Hematopoietic multipotent progenitor cell treated with erythropoietin and hydrocortisone succinate and interleukin-3 and kit ligand, for 4 days (in vitro differentiated cells): ENCODE measurements around the gene KCTD12.

Experiments used
- DNase-seq: peaks from one replicate; pipeline ENCODE4 v3.0.0-alpha.2; 2015

KCTD12 gene

DNA sequence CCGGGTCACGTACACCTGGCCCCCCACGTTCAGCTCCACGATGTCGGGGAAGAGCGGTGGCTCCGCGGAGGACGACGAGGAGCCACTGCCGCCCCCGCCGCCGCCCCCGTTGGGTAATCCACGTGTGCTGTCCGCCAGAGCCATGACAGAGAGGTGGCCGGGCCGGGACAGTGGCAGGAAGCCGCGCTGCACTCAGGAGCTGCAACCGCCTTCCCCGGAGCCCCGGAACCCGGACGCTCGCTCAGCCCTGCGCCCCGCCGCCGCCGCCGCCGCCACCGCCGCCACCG, 257 bp downstream of the KCTD12 start:
- no peak for DNase-seq

DNA sequence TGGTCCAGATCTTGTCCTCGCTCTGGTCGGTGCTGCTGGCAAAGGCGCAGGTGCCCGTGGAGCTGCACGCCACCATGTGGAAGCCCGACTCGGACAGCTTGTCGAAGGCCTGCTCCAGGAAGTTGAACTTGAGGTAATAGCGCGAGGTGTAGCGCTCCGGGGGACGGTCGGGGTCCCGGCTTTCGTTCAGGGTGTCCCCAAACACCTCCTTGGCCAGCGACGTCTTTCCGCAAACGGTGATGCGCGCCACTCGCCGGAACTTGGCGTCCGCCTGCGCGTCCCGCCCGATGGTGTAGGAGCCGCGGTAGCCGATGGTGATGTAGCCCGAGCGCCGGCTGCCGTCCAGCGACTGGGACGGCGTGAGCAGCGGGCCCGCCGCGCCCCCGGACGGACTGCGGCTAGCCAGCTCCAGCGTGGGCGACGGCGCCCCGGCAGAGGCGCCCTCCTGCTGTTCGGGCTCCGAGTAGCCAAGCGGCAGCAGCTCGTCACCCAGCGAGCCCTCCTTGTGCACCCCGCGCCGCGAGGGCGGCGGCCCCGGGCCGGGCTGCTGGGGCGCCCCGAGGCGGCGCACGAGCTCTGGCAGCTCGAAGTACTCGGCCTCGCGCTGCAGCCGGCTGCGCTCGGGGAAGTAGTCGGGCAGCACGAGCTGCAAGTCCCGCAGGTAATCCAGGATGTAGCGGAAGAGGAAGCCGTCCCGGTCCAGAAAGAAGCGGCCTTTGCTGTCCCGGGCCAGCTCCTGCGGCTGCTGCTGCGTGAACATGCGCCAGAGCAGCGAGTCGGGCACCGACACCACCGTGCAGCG, 801 bp downstream of the KCTD12 start:
- DNase-seq = peak; percentile 69

DNA sequence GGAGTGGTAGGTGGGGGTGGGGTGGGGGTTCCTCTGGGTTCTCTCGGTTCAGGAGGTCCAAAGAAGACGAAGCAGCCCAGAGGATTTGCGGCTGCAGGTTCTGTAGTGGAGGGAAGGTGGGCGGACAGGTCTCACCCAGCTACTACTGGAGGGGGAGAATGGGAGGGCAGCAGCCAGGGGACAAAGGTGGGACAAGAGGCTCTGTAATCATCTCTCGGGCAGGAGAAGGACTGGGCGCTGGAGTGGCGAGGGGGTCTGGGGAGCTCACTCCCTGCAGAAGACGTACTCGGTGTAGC, 1.4 kb downstream of the KCTD12 start:
- no peak for DNase-seq

DNA sequence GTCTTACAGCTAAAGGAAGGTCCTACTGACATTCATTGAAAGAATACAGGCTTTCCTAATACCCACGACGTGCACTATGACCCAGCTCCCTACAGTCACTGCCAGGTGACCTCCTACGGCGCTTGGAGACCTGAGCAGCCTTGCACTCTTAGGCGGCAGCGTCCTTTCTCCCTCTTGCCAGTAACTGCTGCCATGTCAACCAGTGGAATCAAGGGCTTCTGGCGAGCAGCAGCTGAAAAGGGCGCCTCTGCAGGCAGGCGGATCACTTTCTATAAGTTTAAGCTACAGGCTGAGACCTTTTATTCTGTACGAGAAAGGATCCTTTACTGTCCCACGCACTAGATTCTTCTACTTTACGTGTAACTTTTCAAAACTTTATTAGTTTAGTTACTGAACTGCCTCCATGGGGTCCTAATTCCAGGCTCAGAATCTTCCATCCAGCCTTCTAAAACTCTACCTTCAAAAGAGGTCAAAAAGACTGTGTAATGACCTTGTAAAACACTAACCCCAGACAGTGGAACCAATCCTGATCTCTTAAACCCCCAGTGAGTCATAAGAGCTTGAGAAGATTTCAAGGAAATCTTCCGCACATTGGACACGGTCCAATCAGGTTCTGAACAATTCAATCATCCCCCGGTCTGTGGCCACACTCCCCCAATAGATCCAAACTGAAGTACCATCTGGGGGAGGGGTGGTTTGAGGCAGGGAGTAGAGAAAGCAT, 1.9 kb downstream of the KCTD12 start:
- DNase-seq = no peak

DNA sequence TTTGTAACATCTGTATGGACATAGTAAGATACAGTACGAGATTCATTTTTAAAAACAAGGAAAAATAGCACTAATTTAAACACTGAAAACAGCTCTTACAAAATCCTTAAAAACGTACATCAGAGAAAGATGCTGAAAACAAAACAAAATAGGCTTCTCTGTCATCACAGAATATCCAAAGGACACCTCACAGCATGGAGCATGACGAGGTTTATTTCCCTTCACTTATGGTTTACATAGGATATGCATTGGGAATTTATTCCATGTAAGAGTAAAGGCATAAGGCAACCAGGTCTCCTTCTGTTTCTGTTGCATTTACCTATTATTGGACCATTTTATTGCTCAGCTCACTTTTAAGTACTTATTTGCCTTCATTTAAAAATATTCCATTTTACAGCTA, 3.0 kb downstream of the KCTD12 start:
- no peak for DNase-seq

DNA sequence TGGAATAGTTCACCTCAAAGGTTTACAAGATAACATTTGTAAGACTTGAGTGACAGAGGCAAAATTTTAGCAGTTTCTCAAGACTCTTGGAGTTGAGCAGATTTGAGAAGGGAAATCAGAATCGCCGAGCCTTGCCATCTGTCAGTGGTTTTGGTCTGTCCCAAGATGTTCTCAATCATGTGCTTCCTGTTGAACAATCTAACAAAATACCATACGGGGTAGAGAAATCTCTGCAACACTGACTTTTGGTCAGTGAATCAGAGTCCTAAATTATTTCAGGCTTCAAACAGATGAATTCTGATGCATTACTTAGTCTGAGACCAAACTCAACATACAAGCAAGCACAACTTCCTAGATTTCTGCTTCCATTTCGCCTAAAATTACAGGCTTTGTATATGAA, 3.8 kb downstream of the KCTD12 start:
- peak; percentile 79 for DNase-seq

DNA sequence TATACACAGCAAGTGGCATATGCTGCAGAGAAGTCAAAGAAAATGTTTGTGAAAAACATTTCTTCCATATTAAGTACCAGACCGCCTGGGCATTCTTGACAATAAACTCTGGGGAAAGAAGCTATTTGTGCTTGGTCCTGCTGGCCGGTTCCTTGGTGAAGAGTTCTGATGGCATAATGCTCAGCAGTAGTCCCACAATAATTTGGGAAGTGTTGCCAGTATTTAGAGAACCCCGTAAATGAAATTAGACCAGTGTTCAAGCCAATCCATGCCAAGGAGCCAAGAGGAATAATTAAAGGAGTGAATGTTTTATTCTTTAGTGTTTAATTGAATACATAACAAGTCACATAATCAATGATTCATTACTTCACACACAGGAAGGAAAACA, 6.3 kb downstream of the KCTD12 start:
- no peak for DNase-seq

DNA sequence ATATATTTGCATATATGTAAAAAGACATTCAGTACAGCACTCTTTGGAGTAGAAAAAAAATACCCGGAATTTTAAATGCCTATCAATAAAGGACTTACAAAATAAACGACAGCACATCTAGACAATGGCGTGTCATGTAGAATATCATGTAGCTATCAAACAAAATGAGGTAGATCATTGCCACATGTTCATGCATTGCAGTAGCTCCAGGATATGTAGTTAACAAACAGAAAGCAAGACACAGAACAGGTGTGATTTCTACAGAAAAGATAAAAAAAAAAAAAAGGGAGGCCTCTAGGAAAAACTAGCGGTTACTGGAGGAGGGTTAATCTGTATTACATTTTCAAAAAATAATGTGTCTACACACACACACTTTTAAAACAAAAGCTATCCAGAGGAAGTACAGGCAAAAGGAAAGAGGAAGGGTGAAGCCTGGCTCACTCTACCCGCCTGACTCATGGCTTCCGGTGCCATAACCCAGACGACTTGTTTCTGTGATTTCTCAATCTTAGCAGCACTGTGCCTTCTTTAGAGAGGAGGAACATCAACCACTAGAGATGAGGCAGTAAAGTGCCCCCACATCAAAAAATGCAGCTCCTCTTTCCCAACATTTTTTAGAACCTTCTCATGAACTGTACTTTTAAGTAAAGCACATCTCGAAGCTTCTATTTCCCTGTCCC, 6.9 kb downstream of the KCTD12 start:
- peak; percentile 90 for DNase-seq

DNA sequence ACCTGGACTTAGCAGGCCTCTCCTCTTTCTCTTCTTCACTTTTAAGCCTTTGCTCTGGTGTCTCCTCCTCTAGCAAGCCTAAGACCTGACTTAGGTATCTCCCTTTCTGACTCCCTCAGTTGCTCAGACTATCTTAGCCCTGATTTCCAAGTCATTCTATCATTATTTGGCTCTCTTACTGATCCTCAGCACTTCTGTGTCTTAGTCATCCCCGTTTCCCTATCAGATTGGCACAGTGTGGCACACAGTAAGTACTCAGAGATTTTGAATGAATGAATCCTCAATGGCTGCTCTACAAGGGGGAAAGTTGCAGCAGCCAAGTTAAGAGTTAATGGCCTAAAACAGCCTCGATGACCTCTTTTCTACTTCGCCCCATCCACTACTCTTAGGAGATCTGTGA, 8.2 kb downstream of the KCTD12 start:
- no peak for DNase-seq

DNA sequence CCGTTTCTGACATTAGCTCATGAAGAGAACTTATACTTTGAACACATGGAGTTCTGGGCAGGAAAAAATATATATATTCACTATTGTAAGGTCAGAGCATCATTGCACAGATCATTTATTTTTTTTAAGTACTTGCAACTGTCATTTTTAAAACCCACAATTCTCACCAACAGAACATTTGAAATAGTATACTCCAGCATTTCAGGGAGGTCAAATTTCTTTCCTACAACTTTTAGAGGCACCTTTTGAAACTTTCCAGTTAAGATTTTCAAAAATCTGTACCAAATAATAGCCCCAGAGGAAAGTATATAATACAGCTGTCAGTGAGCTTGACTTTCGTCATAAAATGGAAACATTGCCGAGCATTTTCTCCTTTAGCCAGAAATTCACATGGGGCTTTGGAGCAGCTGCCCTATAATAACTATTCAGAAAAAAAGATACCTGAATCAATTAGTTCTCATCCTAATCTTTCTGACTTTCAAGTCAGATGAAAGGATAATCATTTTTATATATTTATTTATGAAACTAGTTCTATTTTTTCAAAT, 10.9 kb downstream of the KCTD12 start:
- DNase-seq = no peak

DNA sequence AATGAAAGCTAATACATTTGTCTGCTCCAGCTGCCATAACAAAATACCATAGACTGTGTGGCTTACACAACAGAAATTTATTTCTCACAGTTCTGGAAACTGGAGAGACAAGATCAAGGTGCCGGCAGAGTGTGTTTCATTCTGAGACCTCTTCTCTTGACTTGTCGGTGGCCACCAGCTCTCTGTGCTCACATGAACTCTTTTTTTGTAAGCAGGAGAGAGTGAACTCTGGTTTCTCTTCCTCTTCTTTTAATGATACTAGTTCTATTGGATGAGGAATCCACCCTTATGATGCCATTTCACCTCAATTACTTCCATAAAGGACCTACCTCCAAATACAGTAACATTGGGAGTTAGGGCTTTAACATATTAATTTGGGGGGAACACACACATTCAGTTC, 11.7 kb downstream of the KCTD12 start:
- no peak for DNase-seq

DNA sequence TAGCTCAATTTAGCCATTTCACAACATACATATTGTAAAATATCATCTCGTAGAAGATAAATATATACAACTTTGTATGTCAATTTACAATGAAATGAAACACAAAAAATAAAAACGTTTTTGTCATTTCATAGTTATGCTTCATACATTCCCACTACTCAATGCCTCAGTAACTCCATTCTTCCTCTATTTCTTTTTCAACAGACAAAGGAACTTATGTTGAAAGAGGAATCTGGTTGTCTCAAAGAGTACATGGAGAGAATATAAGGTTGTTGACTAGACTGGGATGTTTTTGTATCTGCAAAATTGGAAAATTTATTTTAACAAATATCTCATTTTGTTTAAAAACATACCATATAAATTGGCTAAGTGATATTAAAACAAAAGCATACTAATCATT, 12.8 kb downstream of the KCTD12 start:
- DNase-seq = no peak

DNA sequence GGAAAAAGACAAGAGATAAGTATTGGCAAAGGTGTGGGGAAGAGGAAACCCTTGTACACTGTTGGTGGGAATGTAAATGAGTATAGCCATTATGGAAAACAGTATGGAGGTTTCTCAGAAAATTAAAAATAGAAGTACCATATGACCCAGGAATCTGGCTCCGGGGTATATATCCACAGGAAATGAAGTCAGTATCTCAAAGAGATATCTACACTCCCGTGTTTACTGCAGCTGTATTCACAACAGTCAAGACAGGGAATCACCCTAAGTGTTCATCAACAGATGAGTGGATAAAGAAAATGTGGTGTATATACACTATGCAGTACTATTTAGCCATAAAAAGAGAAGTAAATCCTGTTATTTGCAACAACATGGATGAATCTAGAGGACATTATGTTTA, 13.5 kb downstream of the KCTD12 start:
- no peak for DNase-seq

DNA sequence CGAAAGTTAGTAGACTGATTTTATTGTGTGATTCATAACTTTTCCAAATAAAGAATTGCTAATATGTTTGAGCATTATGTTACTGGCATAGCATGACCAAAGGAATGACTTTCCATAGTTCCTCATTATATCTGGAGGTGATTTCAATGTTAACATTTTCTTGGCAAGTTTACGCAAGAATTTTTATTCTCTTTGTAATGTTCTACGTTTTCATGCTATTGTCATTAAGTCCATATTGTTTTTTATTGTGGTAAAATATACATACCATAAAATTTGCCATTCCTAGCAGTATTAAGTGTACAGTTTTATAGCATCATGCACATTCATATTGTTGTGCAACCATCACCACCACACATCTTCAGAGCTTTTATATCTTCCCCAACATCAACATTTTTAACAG, 14.8 kb downstream of the KCTD12 start:
- DNase-seq = peak; percentile 27

DNA sequence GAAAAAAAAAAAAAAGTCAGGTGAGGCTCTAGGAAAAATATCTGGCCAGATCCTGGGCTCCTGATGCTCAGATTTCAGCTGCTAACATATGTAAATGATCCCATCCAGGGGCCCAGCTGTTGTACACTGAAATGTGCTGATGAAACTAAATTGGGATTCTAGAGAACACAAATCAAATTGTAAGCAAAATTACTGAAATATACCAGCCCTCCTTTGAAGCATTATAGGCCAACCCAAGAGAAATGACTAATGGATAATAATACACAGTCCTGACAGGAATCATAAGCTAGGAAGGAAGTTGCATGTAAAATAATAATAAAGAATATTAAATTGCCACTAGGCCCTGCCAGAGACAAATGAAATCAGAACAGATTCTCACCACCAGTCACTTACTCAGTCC, 17.8 kb downstream of the KCTD12 start:
- no peak for DNase-seq

DNA sequence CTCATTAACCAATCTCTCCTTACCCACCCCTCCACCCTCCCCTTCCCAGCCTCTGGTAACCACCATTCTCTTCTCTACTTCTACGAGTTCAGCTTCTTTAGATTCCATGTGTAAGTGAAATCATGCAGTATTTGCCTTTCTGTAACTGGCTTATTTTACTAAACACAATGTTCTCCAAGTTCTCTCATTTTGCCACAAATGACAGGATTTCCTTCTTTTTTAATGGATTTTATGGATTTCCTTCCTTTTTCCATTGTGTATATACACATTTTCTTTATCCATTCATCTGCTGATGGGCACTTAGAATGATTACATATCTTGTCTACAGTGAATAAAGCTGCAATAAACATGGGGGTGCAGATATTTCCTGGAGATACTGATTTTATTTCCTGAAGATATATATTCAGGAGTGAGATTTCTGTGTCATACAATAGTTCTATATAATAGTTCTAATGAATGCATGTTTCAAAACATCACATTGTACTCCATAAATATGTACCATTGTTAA, 20.2 kb downstream of the KCTD12 start:
- no peak for DNase-seq

DNA sequence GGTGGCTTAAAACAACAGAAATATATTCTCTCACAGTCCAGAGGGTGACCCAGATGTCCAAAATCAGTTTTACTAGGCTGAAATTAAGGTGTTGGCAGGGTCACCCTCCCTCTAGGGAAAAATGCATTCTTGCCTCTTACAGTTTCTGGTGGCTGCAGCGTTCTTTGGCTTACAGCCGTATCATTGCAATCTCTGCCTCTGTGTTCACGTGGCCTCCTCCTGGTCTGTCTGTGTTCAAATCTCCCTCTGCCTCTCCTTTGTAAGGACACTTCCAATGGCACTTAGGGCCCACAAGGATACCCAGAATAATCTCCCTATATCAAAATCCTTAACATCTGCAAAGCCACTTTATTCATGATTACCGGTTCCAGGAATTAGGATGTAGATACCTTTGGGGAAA, 21.1 kb downstream of the KCTD12 start:
- DNase-seq = no peak

DNA sequence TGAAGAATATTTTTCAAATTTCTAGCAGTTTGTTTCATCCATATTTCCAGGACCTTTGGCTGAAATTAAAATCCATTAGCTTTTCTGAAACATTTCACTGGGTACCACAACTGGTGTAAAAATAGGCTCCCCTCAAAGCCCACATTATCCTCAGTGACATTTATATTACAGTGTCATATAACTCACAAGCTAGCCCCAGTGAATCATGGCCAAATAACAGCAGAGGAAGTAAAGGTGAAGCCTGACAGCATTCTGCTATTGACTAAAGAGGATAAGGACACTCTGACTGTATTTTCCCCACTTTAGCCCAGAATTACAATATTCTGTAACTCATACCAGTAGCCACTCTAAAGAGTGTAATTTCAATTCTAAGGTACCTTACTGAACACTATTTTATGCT, 21.9 kb downstream of the KCTD12 start:
- DNase-seq = no peak

DNA sequence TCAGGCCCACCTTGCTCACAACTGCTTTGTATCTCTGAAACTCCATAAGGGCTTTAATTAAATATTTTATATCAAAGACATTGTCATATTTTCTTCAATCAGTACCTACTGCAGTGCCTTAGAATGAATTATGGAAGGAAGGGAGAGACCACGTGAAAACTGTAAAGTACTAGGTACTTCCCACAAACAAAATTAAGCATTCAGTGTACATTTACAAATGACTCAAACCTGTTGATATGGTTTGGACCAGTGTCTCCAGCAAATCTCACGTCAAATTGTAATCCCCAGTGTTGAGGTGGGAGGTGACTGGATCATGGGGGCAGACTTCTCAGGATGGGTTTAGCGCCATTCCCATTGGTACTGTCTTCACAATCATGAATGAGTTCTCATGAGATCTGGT, 23.2 kb downstream of the KCTD12 start:
- DNase-seq = no peak

DNA sequence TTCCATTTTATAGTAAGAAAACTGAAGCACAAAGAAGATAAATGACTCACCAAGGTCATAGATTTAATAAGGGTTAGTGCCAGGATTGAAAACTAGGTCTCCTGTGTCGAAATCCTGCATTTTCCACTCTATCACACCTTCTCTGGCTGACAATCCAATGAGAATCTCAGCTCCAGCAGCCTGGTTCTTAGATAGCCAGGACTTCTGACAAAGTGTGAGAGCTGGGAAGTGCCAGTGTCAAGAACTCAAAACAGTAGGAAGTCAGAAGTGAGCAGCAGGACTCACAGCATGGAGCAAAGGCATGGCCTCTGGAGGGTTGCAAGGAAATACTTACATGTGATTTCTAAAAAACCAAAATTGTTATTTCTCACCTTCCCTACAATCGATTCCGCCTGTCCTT, 24.3 kb downstream of the KCTD12 start:
- DNase-seq = no peak

DNA sequence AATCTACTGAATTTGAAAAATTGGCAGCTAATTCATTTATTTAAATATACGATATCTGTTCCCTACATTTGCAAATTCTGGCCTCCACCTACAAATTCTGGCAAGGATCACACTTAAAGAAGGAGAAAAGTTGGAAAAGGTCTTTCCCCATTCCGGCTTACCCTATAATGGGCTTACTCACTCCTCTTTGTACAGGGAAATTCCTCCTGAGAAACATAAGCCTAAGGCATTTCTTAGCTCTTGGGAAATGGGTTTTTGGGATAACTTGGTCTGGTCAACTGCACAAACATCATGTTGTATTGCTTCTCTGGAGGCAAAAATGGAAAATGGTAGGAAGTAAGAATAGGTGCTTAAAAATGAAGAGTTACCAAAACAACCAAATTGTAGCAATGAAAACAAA, 25.5 kb downstream of the KCTD12 start:
- DNase-seq = no peak

DNA sequence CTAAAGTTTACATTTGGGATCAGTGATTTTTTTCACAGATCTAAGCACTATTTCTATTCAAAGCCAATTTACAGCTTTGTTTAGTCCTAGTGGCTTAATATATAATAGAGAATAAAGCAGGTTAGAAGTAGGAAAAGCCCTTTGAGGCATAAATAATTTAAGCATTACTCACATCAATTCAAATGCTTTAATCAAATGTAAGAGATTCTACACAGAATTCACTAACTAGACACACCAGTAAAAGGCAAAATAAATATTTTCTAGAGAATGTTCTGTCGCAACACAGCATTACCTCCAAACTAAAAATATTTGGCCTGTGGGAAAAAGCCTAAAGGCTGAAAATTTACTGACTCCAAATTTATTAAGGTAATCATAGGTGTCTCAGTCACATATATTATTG, 31.3 kb downstream of the KCTD12 start:
- DNase-seq = no peak

DNA sequence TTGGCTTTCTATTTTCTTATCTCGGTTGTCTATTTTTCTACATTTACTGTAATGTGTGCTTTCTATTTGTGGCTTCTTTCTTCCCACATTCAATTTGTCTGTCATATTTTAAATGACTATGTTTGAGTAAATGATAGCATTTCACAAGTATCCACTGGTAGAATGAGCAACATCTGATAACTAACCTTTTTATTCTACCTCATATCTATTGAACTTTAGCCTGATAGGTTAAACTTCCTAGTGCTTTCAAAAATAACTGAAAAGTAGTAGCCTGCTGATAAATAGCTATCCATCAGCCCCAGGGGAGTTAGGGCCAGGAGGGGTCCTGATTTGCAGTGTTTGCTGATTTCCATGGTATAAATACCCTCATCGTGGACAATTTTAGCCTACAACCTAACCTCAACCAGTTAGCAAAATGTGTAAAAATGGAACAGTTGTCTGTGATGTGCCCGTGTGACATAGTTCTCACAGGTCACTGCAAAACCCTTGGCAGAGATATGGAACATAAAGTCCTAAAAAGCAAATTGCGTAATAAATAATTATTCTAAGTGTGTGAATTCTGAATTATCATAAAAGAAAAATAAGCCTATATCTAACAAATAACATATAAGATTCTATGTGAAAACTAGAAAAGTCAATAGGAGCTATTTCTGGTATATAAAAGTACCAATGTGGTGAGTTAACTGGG, 32.1 kb downstream of the KCTD12 start:
- DNase-seq = no peak

DNA sequence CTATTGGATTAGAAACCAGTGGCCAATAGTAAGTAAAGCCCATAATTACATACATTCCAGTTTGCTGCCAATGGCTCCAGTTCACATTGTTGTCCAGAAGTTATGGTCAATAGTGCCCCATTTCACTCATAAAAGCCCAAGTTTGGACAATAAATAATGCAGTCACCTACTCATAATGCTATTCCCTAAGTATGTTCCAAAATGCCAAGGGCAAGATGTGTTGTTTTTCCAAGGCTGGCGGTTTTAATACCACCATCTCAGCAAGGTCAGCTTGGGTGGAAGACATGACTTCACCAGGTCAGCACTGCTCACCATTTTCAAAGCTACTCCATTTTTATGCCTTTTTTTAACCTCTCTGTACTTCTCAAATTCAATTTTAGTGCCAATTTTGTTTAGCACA, 32.7 kb downstream of the KCTD12 start:
- no peak for DNase-seq
